Activated CD4-positive, CD25-positive, alpha-beta regulatory T cell (primary cell): ENCODE measurements around the gene MSANTD7.

Experiments
- DNase-seq, 4 experiments: peaks; one replicate each; lab custom pipeline; 2025; lab: John Stamatoyannopoulos, UW

The MSANTD7 gene

DNA sequence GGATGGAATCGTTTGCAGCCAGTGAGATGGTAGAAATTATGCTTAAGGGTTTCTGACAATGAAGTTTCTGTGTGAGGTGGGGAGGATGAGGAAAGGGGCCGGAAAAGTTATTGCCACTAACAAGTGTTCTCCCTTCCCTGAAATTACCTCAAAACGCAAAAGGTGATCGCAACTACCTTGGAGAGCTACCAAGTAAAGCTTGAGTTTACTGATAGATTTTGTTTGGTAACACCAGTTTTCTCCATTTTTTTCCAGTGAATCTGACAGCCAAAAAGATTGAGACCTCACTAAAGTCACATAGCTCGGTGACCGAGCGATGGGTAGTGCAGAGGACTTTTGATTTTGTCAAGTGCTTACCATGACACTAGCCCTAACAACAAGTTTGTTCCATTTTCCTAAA, 42.1 kb downstream of the MSANTD7 start:
- no peak for DNase-seq

DNA sequence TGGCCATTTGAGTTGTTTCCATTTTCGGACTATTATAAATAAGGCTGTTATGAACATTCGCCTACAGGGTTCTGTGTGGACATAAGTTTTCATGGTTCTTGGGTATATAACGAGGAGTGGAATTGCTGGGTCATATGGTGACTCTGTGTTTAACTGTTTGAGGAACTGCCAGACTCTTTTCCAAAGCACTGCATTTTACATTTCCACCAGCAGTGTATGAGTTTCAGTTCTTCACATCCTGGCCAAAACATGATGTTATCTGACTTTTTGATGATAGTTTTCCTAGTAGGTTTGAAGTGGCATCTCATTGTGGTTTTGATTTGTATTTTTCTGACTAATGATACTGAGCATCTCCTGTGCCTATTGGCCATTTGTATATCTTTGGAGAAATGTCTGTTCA, 46.0 kb downstream of the MSANTD7 start:
- DNase-seq, result no peak
